Activated T-cell treated with anti-CD3 and anti-CD28 coated beads, Interleukin-2, amount 50 U/mL, for 72 hours (primary cell): Measurements from ENCODE around the gene MAN2A1. TPM values are rescaled to one million over a fixed set of nuclear protein-coding genes. Genes with fewer than 3 reads are reported as not detected.

Experiments used
- ATAC-seq, 2 donors: fragments of 150-1000 bp; cut with Tn5 transposase; replicated peaks in 1 of 2; 2 replicates each; pipeline ENCODE4 v1.10.0; 2021; ENCODE audit warnings: moderate library complexity in 2 of 2, mild to moderate bottlenecking in 1 of 2
- DNase-seq, 2 donors: peaks; one replicate each; pipeline ENCODE4 v3.0.0; 2021 to 2022; ENCODE audit warnings: mixed read lengths in 1 of 2
- H3K27ac Mint-ChIP-seq: one replicate; pipeline ENCODE4 v1.8.0; 2022; ENCODE audit warnings: mild to moderate bottlenecking, moderate library complexity, mixed read lengths
- H3K27me3 Mint-ChIP-seq: one replicate; pipeline ENCODE4 v1.8.0; 2022; ENCODE audit warnings: low read depth, mixed read lengths
- H3K36me3 Mint-ChIP-seq, 2 donors: one replicate each; pipeline ENCODE4 v1.8.0; 2022; ENCODE audit warnings: mixed read lengths in 2 of 2, mild to moderate bottlenecking in 1 of 2; ENCODE audit not compliant: insufficient read depth in 2 of 2
- H3K4me1 Mint-ChIP-seq: one replicate; pipeline ENCODE4 v1.8.0; 2022; ENCODE audit warnings: low read depth, mixed read lengths
- H3K4me3 Mint-ChIP-seq, 2 donors: one replicate each; pipeline ENCODE4 v1.8.0; 2022; ENCODE audit warnings: mild to moderate bottlenecking in 2 of 2, mixed read lengths in 2 of 2, moderate library complexity in 2 of 2
- H3K9me3 Mint-ChIP-seq, 2 donors: one replicate each; pipeline ENCODE4 v1.8.0; 2022; ENCODE audit warnings: mixed read lengths in 2 of 2
- total RNA-seq, 2 donors: library from RNA; stranded (reverse); gene quantifications; one replicate each; pipeline ENCODE4 v1.2.3, GENCODE V29; 2022

The MAN2A1 gene
- total RNA-seq, 2 donors from 2014 or later = 47.4 to 48.8 TPM

DNA sequence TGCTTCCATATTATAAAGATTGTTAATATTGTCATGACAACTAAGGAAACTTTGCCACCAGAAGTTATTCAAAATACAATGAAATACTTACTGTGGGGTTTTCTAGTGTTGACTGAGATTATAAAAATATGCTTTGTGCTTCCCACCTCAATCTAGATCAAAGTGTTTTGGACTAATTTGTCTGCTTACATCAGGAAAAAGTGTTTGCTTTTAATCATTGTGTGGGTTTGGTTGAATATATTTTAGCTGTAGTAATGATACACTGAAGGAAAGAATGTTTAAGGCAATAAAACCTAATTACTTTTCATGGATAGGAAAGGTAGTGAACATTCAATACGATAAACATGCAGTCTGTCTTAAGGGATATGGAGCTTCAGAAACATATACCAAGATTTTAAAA is 29.8 kb upstream of the MAN2A1 start:
- ATAC-seq = no peak

DNA sequence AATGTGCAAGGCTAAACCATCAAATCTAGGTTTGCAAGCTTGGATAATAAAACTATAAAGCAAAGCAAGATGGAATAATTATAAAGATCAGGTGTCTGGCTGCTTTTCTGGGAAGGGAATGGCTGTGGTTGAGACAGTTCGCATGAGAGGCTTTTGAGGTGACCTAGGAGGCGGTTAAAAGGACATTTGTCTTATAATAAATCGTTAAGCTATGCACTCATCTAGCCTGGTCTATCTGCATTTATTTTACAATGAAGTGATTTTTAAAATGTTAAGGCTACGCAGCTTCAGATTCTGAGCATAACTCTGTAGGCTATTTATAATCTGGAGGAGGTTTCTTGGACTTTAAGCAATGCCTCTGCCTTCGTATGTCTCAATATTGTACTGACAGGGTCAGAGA is 29.4 kb upstream of the MAN2A1 start:
- ATAC-seq (no peak), DNase-seq (no peak)
- Mint-ChIP-seq H3K9me3 (no peaks in the 10 kb centered on the region), H3K4me1 (peaks cover 22% of the 10 kb centered on the region), H3K27ac (no peak overlapping the region), H3K4me3 (no peak overlapping the region), H3K36me3 (no peaks in the 10 kb centered on the region), H3K27me3 (peaks cover 14% of the 10 kb centered on the region)

More for the DNA sequence above, 29.8 kb upstream of the MAN2A1 start:
- Mint-ChIP-seq H3K4me1 (peaks cover 25% of the 10 kb centered on the region), H3K36me3 (no peaks in the 10 kb centered on the region), H3K27me3 (peaks cover 14% of the 10 kb centered on the region), H3K27ac (no peak overlapping the region), H3K4me3 (no peak overlapping the region), H3K9me3 (no peaks in the 10 kb centered on the region)
- DNase-seq = no peak

DNA sequence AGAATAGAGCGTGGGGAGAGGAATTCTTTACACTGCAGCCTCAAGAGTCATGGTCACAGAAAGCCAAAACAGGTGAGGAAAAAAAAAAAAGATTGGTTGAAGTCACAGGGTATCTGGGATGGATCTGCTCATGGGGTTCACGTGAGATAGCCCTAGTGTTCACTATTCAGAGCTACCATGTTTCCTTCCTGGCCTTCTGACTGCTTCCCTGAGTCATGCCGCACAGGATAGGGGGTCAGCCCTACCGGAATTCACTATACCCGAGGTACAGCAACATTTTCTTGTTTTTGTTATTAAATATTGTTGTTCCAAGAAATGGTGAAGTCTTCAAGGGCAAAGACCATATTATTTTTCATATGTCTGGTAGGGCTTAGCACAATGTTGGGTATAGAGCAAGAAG is 21.5 kb upstream of the MAN2A1 start:
- no peak for ATAC-seq
- H3K9me3 Mint-ChIP-seq = no peaks in the 10 kb centered on the region
- DNase-seq = no peak
- no peaks in the 10 kb centered on the region for H3K4me1 Mint-ChIP-seq
- H3K36me3 Mint-ChIP-seq = no peaks in the 10 kb centered on the region
- no peak overlapping the region for H3K27ac Mint-ChIP-seq
- peaks cover 14% of the 10 kb centered on the region for H3K27me3 Mint-ChIP-seq
- H3K4me3 Mint-ChIP-seq = no peak overlapping the region

- H3K27me3 Mint-ChIP-seq = peaks cover 20% of the 10 kb centered on the region
- H3K27ac Mint-ChIP-seq = no peak overlapping the region
- H3K36me3 Mint-ChIP-seq = no peaks in the 10 kb centered on the region
- ATAC-seq (no peak), DNase-seq (no peak)
- no peak overlapping the region for H3K4me3 Mint-ChIP-seq
- no peaks in the 10 kb centered on the region for H3K9me3 Mint-ChIP-seq
- H3K4me1 Mint-ChIP-seq = no peaks in the 10 kb centered on the region
These were observed 20.9 kb upstream of the MAN2A1 start for GRCh38 chr5:109668668-109669422.

- H3K27me3 Mint-ChIP-seq = peaks cover 29% of the 10 kb centered on the region
- DNase-seq (no peak), ATAC-seq (no peak)
- no peaks in the 10 kb centered on the region for H3K36me3 Mint-ChIP-seq
- no peaks in the 10 kb centered on the region for H3K4me1 Mint-ChIP-seq
- no peak overlapping the region for H3K4me3 Mint-ChIP-seq
- H3K9me3 Mint-ChIP-seq = no peaks in the 10 kb centered on the region
- H3K27ac Mint-ChIP-seq = no peak overlapping the region
These were observed 19.6 kb upstream of the MAN2A1 start for GRCh38 chr5:109669991-109670706.

DNA sequence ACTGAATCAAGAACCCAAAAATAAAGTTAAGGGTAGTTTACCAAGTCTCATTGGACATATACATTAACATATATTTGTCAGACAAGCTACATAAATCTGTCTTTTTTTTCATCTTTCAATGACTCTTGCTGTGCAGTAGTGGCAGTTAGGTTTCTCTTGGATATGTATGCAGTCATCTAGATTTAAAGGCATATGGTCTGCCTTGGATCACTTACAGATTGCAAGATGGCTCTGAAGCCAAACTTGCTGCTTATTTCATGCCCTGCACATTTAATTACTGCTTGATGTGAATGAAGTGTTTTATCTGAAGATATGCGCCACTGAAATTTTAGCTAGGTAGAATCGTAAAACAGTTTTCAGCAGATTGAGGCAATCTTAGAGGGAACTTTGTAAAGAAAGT is 18.6 kb upstream of the MAN2A1 start:
- Mint-ChIP-seq H3K27ac (no peak overlapping the region), H3K4me3 (no peak overlapping the region), H3K4me1 (no peaks in the 10 kb centered on the region), H3K9me3 (no peaks in the 10 kb centered on the region), H3K27me3 (peaks cover 29% of the 10 kb centered on the region), H3K36me3 (no peaks in the 10 kb centered on the region)
- ATAC-seq (no peak), DNase-seq (no peak)

DNA sequence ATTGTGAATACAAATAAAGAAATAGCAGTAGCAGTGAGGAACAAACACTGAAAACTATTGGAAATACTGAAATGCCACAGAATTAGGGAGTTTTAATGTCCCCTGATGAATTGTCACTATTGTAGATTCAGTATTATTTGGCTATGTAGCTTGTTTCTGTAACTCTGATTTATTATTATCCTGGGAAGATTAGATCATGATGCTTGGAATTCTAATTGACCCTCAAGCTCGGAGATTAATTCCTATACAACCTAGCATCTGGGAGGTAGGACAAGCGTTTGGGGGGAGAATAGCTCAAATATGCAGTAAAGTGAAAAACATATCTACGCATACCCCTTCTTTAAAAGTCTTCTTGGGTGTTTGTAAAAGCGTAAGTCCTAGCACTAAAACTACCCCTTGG is 15.1 kb upstream of the MAN2A1 start:
- no peaks in the 10 kb centered on the region for H3K4me1 Mint-ChIP-seq
- H3K36me3 Mint-ChIP-seq = no peaks in the 10 kb centered on the region
- DNase-seq = no peak
- ATAC-seq = no peak
- H3K27ac Mint-ChIP-seq = no peak overlapping the region
- H3K27me3 Mint-ChIP-seq = peaks cover 28% of the 10 kb centered on the region
- no peaks in the 10 kb centered on the region for H3K9me3 Mint-ChIP-seq
- no peak overlapping the region for H3K4me3 Mint-ChIP-seq

- Mint-ChIP-seq H3K27me3 (peaks cover 21% of the 10 kb centered on the region), H3K4me3 (no peak overlapping the region), H3K4me1 (no peaks in the 10 kb centered on the region), H3K36me3 (no peaks in the 10 kb centered on the region), H3K9me3 (no peaks in the 10 kb centered on the region), H3K27ac (no peak overlapping the region)
- DNase-seq = no peak
- ATAC-seq = no peak
These were observed 12.8 kb upstream of the MAN2A1 start for GRCh38 chr5:109676920-109677319.

- no peak overlapping the region for H3K4me3 Mint-ChIP-seq
- peaks cover 17% of the 10 kb centered on the region for H3K27me3 Mint-ChIP-seq
- no peak overlapping the region for H3K27ac Mint-ChIP-seq
- DNase-seq = no peak
- ATAC-seq = no peak
- no peaks in the 10 kb centered on the region for H3K9me3 Mint-ChIP-seq
- H3K4me1 Mint-ChIP-seq = no peaks in the 10 kb centered on the region
- H3K36me3 Mint-ChIP-seq = no peaks in the 10 kb centered on the region
These were observed 11.3 kb upstream of the MAN2A1 start for GRCh38 chr5:109678447-109678846.

- H3K27ac Mint-ChIP-seq = no peak overlapping the region
- H3K36me3 Mint-ChIP-seq = no peaks in the 10 kb centered on the region
- no peak for DNase-seq
- ATAC-seq = no peak
- H3K27me3 Mint-ChIP-seq = peaks cover 5% of the 10 kb centered on the region
- H3K9me3 Mint-ChIP-seq = no peaks in the 10 kb centered on the region
- no peak overlapping the region for H3K4me3 Mint-ChIP-seq
- no peaks in the 10 kb centered on the region for H3K4me1 Mint-ChIP-seq
These were observed 8.0 kb upstream of the MAN2A1 start for GRCh38 chr5:109681763-109682162.

DNA sequence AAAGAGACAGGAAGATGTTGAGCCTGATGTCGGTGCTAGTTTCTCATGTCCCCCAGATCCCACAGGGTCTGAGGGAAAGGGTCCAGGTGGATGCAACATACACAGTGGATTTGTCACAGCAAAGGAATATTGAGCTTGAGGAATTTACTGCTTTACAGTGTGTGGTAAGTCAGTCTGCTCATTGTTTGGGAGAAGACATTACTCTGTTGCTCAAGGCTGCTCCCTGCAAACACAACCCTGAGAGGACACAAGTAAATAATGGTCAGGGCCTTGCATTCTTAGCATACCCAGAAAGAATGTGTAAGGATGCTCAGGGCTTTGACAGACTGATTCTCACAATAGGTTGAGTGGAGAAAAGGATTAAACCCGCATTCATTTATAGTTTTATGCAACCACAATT is 7.3 kb upstream of the MAN2A1 start:
- Mint-ChIP-seq H3K27me3 (no peaks in the 10 kb centered on the region), H3K9me3 (no peaks in the 10 kb centered on the region), H3K4me1 (no peaks in the 10 kb centered on the region), H3K4me3 (no peak overlapping the region), H3K27ac (no peak overlapping the region), H3K36me3 (no peaks in the 10 kb centered on the region)
- ATAC-seq (no peak), DNase-seq (no peak)

GRCh38 chr5:109685916-109686315 is 3.8 kb upstream of the MAN2A1 start:
- DNase-seq = no peak
- H3K27ac Mint-ChIP-seq = no peak overlapping the region
- no peaks in the 10 kb centered on the region for H3K27me3 Mint-ChIP-seq
- H3K36me3 Mint-ChIP-seq = peaks cover 0 to 1% of the 10 kb centered on the region in 2 donors
- no peaks in the 10 kb centered on the region for H3K4me1 Mint-ChIP-seq
- no peak overlapping the region for H3K4me3 Mint-ChIP-seq
- no peak for ATAC-seq
- H3K9me3 Mint-ChIP-seq = peaks cover 0 to 3% of the 10 kb centered on the region in 2 donors

GRCh38 chr5:109688630-109688969 is 1.1 kb upstream of the MAN2A1 start:
- H3K27ac Mint-ChIP-seq = peak overlapping the region; percentile 81
- H3K36me3 Mint-ChIP-seq = peaks cover 0 to 2% of the 10 kb centered on the region in 2 donors
- H3K9me3 Mint-ChIP-seq = peaks cover 0 to 3% of the 10 kb centered on the region in 2 donors
- ATAC-seq = no peak
- H3K27me3 Mint-ChIP-seq = no peaks in the 10 kb centered on the region
- DNase-seq = peak; percentile 41 to 43
- peaks cover 26% of the 10 kb centered on the region for H3K4me1 Mint-ChIP-seq
- H3K4me3 Mint-ChIP-seq = peak overlapping the region; percentile 82 to 91
